Measurements from ENCODE around the gene CPED1.
A peak's percentile ranks its signal among the peaks of the same experiment; 100 is the strongest.
"Not testable (repeated sequence)": the region's sequence is repeated elsewhere in the genome, so short reads cannot be mapped to it uniquely, and the experiment has no call there.

The CPED1 gene

DNA sequence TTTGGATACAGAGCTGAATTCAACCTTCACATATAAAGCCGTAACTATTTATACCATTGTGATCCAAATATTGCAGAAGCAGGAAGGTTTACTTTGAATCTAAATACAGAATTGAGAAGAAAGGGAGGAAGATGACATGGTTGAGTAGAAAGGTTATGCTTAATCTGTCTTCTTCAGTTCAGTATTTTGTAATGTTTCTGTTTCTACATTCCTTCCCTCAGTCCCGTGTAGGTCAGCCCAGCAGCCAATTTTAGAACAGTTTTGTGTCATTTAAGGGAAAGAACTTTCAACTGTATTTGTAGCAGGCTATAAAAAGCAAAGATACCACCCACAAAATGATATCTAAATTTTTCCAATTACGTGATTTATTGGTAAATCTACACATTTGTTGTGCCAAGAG is 97.4 kb downstream of the CPED1 start:
- DNase-seq = no peak

DNA sequence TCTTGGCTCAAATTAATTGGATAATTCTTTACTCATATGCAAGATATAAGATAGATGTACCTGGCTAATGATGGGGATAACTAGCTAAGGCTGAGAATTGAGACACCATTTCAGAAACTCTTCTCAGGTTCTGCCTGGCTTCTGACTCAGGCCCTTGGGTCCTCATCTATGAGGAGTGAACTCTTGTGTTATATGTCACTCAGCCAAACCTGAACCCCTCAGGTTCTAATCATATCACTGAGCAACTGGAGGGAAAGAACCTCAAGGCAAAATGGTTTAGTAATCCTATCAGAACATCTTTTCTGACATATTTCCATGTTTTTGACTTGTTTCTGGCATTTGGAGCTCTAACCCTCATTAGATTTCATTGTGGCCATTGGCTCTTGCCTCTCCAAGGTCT is 100.4 kb downstream of the CPED1 start:
- no peak for DNase-seq

DNA sequence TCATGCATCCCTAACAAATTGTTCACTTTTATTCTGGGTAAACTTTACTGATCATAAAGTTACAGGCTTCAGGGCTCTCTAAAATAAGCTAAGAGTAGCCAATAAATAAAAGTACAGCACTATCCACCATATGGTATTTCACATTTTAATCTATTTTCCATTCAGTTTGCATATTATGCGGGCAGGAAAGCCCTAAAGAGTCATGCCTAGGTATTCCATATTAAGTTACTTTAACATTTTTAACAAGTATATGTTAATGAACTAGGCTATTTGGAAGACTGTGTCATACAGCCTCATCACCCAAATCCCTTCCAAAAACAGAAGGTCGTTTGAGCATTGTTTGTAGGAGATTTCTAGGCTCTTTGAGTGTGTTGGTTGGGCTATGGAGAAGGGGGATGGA is 106.3 kb downstream of the CPED1 start:
- DNase-seq = no peak

DNA sequence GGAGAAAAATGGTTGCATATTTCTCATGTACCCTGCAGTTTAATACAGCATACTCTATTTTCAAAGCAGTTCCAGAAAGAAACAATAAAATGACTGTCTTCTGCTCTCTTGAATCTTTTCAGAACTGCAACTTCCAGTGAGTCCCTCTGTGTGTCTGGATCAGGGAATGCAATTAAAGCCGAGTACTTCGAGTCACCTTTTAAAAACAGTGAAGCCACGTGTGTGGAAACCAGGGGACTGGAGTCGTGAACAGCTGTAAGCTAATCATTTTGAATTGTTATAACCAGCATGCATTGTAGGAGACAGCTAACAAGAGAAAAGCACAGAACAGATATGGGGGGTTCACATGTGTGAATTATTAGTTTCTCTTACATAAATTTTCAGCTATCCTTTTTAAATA is 109.1 kb downstream of the CPED1 start:
- no peak for DNase-seq

DNA sequence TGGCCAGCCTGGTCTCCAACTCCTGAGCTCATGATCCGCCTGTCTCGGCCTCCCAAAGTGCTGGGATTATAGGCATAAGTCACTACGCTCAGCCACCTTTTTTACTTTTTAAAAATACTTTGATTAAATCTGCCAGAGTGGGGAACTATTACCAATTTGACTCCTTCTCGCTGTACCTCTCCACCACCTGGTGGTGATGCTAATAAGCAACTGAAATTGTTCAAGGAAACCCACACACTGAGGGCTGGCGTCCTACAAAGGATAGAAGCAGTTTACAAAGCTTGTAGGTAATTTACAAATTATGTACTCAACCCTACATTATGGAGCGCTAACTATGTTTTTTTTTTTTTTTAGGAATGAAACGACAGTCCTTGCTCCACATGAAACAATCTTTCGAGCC is 111.1 kb downstream of the CPED1 start:
- no peak for DNase-seq

DNA sequence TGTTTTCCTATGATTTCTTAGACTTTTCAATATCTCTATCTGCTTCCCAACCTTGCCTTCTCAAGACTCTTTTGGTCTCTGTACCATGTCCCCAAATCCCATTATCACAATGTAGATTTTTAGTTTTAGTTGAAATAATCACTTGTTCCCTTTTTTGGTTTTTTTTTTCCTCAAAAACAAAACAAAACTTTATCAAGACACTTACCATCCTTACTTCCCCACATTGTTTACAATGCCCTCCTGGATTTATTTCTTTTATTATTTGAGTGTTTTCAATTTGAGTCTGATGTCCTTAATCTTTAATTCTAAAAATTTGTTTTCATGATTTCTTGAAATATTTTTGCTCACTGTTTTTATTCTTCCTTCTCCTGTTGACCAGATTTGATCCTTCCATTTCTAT is 112.6 kb downstream of the CPED1 start:
- DNase-seq = no peak

DNA sequence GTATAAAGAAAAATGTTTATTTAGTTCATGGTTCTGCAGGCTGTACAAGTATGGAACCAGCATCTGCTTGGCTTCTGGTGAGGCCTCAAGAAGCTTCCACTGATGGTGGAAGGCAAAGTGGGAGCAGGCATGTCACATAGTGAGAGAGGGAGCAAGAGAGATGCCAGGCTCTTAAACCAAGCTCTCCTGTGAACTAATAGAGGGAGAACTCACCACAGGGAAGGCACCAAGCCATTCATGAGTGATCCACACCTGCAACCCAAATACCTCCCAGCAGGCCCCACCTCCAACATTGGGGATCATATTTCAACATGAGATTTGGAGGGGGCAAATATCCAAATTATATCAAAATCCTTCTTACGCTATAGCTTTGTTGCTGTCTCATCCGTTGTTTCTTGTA is 113.1 kb downstream of the CPED1 start:
- no peak for DNase-seq

DNA sequence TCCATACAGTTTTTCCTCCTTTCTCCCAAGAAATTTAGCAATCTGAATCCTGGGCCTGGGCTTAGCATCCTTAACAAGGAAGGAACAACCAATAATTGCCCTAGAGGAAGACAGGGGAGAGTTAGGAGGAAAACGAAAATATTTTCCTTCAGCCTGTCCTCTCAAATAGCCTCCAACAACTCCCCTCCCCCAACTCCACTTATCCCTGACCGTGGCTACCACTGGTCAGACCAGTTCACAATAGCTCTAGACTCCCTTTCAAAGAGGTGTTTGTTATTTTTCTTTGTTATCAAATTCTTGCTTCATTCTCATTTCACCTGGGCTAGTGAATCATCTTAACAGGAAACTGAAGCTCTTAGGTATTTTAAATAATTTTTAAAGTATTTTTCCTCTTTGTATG is 114.1 kb downstream of the CPED1 start:
- no peak for DNase-seq

DNA sequence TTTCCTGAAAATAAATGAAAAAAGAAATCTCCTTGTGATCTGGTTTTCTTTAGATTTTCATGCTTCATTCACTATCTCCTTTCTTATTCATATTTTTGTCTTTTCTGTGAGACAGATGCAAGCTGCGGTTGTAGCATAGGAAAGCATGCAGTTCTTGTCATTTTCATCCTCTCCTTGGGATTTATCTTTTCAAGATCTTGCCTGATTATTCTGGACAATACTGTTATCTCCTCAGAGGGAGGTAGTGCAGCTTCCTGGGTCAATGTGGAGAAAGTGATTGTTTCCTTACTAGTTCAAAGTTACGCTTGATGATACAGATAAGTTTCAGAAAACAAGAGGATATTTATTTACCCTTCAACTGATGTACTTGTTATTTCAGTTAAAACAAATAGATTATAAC is 114.6 kb downstream of the CPED1 start:
- DNase-seq = no peak

DNA sequence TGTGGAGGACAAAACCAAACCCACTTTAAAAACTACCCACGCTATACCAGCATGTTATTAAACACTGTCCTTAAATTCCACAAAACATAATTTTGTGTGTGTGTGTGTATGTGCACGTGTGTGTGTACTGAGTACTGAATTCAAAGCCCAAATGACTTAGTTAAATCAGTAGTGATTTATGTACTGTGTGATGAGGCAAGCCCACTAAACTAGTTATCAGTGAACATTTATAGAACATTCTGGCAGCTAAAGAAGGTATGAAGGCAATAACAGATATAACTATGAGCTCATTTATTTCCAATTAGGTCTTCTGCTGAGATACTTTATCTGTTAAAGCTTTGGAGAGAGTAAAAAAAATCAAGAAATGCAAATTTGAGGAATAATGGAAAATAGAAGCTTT is 115.1 kb downstream of the CPED1 start:
- DNase-seq = no peak

DNA sequence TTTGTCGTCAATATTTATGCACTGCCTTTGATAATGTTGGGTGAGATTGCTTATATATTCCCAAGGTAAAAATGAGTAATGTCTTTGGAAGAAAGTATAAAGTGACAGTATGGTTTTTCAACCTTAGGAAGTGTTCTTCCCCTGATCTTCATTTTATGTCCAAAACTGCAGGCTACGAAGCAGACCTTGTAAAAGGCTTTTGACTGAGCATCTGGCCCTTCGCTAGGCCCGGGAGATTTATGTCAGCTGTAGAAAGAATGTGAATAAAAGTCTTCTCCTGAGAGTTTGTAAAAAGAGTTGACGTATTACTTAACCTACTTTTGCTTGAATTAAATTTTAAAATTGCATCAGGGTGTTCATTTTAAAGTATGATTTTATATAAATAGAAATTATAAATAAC is 116.8 kb downstream of the CPED1 start:
- no peak for DNase-seq

DNA sequence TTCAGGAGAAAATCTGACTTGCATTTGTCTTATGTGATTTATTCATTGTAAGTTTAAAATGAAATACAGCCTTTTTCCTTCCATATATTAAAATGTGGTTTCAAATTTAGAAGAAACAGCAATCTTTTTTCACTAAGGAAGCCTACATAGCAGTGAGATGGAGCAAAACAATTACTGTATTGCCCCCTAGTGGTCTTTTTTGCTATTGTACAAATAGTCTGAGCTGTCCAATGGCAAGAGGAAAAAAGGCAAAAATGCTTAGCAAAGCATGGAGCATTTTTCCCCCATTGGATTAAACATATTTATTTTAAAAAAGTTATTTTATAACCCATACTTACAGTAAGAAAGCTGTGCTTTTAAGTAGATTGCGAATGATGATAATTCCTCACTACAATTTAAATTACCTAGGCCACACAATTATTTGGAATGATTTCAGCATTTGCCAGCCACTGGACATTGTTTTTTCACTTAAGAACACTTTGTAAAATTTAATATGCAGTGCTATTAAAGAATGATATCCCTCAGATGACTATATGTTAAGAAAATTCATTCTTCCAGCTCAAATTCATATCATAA is 119.5 kb downstream of the CPED1 start:
- peak in 1 of 51 donors; percentile 63 for DNase-seq

DNA sequence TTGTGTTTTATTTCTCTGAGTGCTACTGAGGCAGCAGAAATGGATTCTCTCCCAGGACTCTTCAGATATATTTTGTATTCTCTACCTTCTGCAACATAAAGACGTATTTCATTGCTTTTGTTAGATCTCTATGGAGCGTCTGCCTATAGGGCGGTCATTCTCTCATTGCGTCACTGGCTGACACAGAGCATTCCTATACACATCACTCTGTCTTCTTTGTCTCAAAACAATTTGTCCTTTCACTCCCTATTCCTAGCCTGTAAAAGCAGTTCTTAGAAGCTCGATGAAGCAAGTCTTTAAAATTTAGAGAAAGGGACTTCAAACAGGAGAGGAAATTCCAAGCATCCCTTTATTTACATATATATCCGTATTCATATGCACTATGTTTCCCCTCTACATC is 120.6 kb downstream of the CPED1 start:
- no peak for DNase-seq

DNA sequence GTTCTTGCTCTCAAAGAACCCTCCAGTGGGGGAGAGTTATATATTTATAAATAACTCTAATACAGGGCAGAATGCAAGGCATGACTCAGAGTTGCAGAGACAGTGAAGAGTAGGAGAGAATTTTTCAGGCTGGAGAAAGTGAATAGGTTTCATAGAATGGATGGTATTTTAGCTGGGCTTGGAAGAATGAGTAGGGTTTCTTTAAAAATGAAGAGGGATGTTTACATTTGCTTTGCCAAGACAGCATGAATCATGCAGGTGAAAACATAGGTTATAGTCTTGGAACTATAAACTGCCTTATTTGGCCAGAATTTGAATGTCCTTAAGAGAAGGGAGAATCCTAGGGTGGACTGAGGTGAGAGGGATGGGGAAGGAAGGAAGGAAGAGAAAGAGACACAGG is 124.8 kb downstream of the CPED1 start:
- DNase-seq = no peak

DNA sequence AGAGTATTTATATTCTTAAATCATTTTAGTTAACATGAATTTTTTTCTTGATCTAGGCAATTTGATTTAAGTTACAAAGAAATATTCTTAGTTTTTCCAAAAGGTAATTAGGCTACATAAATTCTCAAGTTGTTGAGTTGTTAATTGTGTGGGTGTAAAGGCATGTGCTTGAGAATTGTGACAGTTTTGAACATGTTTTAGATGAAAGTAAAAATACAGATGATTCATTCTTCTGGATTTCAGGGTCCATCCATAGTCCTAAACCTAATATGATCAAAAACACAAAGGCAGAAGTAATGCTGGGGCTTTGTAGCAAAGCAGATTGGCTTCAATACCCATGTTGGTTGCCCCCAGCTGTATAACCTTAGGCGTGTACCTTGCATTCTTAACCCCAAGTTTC is 127.9 kb downstream of the CPED1 start:
- no peak for DNase-seq

DNA sequence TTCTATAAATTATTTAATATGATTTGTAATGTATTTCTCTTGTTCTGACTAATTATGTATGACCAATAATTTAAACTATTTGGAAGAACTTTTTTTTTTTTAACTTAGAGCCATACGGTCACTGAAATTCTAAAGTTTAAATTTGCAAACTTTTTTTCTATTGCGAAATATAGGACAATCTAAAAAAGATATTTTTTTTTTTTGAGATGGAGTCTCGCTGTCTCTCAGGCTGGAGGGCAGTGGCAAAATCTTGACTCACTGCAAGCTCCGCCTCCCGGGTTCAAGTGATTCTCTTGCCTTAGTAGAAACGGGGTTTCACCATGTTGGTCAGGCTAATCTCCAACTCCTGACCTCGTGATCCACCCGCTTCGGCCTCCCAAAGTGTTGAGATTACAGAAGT is 130.5 kb downstream of the CPED1 start:
- DNase-seq = no peak

DNA sequence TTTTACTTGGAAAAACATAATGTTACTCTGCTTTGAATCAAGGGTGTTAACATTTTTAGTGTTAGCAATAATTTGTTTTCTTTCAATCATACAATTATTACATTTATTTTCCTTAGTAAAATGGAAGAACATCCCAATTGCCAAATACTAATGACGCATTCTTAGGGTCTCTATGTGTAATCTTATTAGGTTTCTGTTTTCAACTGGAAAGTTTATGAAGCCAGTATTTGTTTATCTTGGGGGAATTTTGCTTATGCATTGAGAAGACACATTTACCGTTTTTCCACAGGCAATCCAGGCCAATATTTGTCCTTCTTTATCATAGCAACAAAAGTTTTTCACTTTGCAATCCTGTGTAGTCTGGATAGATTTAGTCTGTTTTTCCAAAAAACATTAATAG is 134.5 kb downstream of the CPED1 start:
- no peak for DNase-seq

DNA sequence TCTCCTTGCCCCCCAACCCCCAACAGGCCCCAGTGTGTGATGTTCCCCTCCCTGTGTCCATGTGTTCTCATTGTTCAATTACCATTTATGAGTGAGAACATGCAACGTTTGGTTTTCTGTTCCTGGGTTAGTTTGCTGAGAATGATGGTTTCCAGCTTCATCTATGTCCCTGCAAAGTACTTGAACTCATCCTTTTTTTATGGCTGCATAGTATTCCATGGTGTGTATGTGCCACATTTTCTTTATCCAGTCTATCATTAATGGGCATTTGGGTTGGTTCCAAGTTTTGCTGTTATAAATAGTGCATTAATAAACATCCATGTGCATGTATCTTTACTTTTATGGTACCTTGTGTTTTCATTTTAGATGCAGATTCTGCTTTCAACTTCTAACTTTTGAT is 136.9 kb downstream of the CPED1 start:
- not testable (repeated sequence) for DNase-seq

DNA sequence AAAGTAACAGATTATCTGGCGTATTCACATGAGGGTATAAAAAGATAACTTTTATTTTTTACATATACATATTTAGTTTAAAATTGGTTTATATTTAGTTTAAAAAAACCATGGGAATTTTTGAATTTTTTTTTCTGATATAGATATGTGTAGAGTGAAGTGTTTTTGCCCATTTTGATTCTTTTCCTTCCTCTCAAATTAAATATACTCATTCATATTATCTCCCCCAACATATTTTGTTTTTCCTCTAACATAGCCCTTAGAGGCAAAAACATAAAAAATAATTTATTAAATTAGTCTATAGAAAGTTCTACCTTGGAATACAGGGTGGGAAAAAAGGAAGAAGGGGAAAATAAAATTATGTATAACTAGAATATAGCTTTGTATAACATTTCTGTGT is 137.7 kb downstream of the CPED1 start:
- no peak for DNase-seq

DNA sequence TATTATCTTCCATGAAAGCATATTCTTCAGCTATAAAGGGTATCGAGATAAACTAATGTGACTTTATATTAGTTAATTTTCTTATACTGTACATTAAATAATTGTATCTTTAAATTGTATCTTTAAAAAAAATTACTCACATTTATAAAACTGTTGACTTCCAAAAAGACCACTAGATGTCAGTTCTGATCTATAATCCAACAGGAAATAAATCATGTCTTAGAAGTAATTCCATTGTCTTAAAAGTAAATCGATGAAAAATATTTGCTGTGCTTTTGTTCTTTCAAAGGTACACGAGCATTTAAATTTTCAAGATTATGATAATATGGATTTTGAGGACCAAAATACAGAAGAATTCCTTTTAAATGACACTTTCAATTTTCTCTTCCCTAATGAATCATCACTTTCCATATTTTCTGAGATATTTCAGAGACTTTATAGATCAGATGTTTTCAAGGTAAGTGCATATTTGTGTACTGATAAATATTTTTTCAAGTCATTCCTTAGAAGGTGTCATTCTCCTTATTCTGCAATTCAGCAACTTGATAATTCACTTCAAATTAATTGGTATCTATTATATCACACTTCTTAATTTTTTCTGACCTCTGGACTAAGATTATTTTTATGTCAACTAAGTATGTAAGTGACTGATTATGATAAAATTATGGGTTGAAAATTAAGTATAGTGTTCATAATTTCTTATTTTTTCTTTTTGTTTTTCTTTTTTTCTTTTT is 138.5 kb downstream of the CPED1 start:
- no peak for DNase-seq

DNA sequence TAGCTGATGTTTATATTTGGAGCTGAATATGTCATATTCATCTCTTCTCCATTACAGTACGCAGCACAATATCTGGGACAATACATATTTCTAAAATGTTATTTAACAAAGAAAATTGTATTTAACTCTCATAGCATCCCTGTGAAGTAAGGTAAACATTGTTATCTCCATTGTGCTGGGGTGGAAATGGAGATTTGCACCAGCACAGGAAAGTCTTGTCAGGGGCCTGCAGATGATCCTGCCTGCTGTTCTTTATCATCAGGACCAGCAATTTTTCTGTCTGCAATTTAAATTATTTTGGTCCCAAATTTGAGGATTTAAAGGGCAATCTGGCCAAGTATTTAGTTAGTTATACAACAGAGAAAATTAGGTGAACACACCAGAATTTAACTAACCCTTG is 144.4 kb downstream of the CPED1 start:
- DNase-seq = no peak

DNA sequence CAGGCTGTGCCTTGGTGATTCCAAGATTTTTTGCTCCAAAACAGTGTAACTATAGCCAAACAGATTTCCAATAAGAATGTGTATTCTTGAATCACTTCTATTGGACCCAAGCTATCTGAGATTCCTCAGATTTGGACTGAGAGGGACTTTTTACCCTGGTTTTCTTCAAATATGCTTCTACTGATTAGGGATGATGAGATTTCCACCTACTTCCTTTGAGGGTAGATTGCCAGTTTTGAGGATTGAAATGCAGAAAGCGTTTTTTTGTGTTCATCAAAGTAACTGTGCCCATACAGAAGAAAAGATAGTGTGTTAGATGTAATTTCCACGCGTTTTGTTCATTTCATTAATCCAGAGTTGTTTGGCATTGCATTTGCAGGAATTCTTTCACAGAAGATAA is 144.9 kb downstream of the CPED1 start:
- DNase-seq = no peak

DNA sequence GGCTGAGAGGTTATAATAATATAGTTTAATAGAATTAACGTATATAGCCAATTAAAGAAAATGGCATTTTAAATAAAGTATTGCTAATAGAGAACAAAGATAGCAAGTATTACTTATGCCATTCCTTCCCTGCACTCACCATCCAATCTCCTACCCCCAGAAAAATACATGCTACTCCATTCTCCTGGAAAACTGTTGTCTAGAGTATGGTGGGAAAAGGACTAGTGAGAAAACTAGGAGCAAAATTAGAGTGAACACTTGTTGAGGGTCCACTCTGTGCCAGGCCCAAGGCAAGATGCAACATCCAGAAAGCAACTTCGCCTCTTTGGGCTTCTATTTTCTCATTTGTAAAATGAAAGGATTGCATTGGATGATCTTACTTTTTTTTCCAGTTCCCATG is 149.1 kb downstream of the CPED1 start:
- no peak for DNase-seq

Measured in hypothalamus (tissue), 51 donors.